ENCODE results near the gene KRT36. TPM values are rescaled to one million over a fixed set of nuclear protein-coding genes. Genes with fewer than 3 reads are reported as not detected.

The KRT36 gene
- total RNA-seq, 1 donor from 2014 or later = not detected

GRCh38 chr17:41452281-41452680 is 37.4 kb downstream of the KRT36 start:
- DNase-seq (ENCODE audit: low spot score) = no peak
- intact Hi-C loops (cut with DNase I) = no loop called here

DNA sequence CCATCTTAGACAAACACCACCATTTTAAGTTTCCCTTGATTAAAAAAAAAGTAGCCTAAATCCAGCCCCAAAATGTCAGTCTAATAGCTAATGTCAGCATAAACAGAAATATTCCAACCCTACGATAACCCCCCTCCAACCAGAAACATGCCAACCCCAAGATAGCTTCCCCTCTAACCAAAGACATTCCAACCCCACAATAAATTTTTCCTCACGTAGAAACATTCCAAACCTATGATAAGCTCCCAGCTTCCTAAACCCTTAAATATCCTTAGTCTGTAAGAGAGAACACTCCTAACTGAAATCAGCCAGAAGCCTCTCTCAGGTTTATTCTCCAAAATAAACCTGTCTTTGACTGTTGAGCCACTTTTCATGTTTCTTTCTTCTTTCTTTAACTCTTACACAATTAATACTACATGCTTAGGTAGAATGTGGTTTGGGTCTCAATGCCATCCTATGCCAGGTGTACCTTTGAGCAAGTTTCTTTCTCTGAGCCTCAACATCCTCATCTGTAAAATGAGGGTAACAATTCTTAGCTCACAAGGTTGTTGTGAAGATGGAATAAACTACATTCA is 38.5 kb downstream of the KRT36 start:
- intact Hi-C loops (cut with DNase I) = no loop called here
- DNase-seq (ENCODE audit: low spot score) = no peak

DNA sequence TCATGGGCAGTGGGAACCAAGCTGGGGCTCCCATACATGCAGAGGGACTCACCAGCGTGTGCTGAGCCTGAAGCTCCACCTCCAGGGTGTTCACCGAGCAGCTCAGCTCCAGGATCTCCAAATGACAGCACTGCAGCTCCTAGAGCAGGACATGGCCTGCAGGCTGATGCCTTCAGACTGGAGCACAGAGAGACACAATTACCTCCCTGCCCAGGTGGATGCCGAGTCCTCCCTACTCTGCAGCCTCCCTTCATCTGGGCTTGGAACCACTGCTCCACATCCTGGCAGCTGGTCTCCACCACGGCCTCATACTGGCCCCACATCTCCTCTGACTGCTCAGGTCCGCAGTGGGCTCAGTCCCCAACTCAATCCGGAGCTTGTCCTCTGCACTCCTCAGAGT is 40.7 kb downstream of the KRT36 start:
- intact Hi-C loops (cut with DNase I) = no loop called here
- no peak for DNase-seq (ENCODE audit: low spot score)

GRCh38 chr17:41448506-41448905 is 41.2 kb downstream of the KRT36 start:
- intact Hi-C loops (cut with DNase I) = no loop called here
- no peak for DNase-seq (ENCODE audit: low spot score)

GRCh38 chr17:41446806-41447205 is 42.9 kb downstream of the KRT36 start:
- intact Hi-C loops (cut with DNase I) = no loop called here
- no peak for DNase-seq (ENCODE audit: low spot score)

- intact Hi-C loops (cut with DNase I) = no loop called here
- DNase-seq (ENCODE audit: low spot score) = no peak
Observed at GRCh38 chr17:41444640-41445039, 45.1 kb downstream of the KRT36 start.

GRCh38 chr17:41444186-41444585 is 45.5 kb downstream of the KRT36 start:
- DNase-seq (ENCODE audit: low spot score) = no peak
- intact Hi-C loops (cut with DNase I) = no loop called here

DNA sequence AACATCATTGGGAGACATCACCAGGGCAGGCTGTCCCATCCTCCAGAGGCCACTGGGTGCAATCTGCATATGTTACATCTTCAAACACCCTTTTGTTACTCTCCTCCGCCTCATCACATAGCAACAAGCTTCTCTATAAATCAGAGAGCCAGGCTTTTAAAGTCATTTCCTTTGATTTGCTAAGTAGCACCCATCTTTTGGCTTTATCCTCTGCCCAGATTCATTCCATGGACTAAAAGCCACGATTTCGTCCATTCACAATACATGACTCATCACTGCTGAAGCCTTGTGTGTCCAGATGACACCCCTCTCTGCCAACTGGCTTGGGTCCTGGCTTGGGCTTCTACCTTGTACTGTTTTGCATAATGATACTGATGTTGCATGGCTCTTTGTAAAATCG is 47.0 kb downstream of the KRT36 start:
- intact Hi-C loops (cut with DNase I) = no loop called here
- DNase-seq (ENCODE audit: low spot score) = no peak

- DNase-seq (ENCODE audit: low spot score) = no peak
- intact Hi-C loops (cut with DNase I) = no loop called here
Observed at GRCh38 chr17:41440531-41441033, 49.1 kb downstream of the KRT36 start, which contains the start of gene KRT38. KRT38 (minus strand) TSS chr17:41440983; CDS start chr17:41440921, 62 bp downstream.

DNA sequence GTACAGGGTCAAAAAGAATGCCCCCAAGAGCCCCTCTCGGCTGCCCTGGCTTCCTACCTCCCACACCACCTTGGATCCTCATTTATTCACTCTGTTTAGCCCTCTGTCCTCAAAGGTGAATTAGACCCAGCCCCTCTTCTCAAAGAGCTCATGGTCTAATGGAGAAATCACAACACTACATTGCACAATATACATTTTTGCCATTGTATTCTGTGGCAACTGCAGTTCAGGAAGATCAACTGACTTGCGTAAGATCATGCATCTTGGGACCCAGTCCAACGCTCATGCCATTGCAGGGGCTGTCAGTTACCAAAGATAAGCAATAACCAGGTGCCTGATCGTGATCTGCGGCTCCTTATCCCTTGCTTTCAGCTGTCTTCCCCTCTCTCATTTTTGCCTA is 50.3 kb downstream of the KRT36 start:
- DNase-seq (ENCODE audit: low spot score) = no peak
- intact Hi-C loops (cut with DNase I) = no loop called here

- DNase-seq (ENCODE audit: low spot score) = no peak
- intact Hi-C loops (cut with DNase I) = no loop called here
Observed at GRCh38 chr17:41437769-41438168, 51.9 kb downstream of the KRT36 start.

- intact Hi-C loops (cut with DNase I) = no loop called here
- no peak for DNase-seq (ENCODE audit: low spot score)
Observed at GRCh38 chr17:41437254-41437653, 52.5 kb downstream of the KRT36 start.

Small RNA genes lying within 50 kb of the gene (microRNA-seq; reads per million reads assigned to microRNA genes)
- gene MIR6510 = not detected

Other genes starting within 250 kb of the KRT36 start
- gene KRTAP9-4, start 240.2 kb downstream of the KRT36 start, total RNA-seq = not detected
- gene KRTAP9-9, start 234.5 kb downstream of the KRT36 start, total RNA-seq = not detected
- gene KRTAP9-6, start 224.5 kb downstream of the KRT36 start, total RNA-seq = not detected
- gene KRTAP9-7, start 214.2 kb downstream of the KRT36 start, total RNA-seq = not detected
- gene KRTAP29-1, start 187.1 kb downstream of the KRT36 start, total RNA-seq = not detected
- not detected for gene KRTAP16-1, start 180.6 kb downstream of the KRT36 start, total RNA-seq
- not detected for gene KRTAP17-1, start 174.2 kb downstream of the KRT36 start, total RNA-seq
- gene KRT33A, start 139.1 kb downstream of the KRT36 start, total RNA-seq = not detected
- gene KRT33B, start 120.1 kb downstream of the KRT36 start, total RNA-seq = not detected
- gene KRT34, start 107.6 kb downstream of the KRT36 start, total RNA-seq = not detected
- not detected for gene KRT31, start 92.3 kb downstream of the KRT36 start, total RNA-seq
- gene KRT37, start 65.3 kb downstream of the KRT36 start, total RNA-seq = not detected
- not detected for gene KRT38, start 48.9 kb downstream of the KRT36 start, total RNA-seq
- gene KRT32, start 22.5 kb downstream of the KRT36 start, total RNA-seq = 0.27 TPM
- gene KRT35, start 8.8 kb downstream of the KRT36 start, total RNA-seq = not detected
- gene KRT13, start 15.7 kb upstream of the KRT36 start, total RNA-seq = not detected
- gene KRT15, start 29.0 kb upstream of the KRT36 start, total RNA-seq = not detected
- 1.1 TPM for gene KRT19, start 38.4 kb upstream of the KRT36 start, total RNA-seq
- not detected for gene KRT9, start 82.1 kb upstream of the KRT36 start, total RNA-seq
- gene KRT14, start 97.0 kb upstream of the KRT36 start, total RNA-seq = not detected
- not detected for gene KRT16, start 122.9 kb upstream of the KRT36 start, total RNA-seq
- not detected for gene KRT17, start 134.7 kb upstream of the KRT36 start, total RNA-seq
- 1,014 TPM for gene EIF1, start 199.0 kb upstream of the KRT36 start, total RNA-seq
- not detected for gene GAST, start 222.4 kb upstream of the KRT36 start, total RNA-seq
- gene HAP1, start 244.7 kb upstream of the KRT36 start, total RNA-seq = 0.08 TPM

Data from cardiac septum (tissue), 1 donor.